OCI-M1 (cell line): ENCODE measurements around the gene EIF3K.
A peak's percentile ranks its signal among the peaks of the same experiment; 100 is the strongest.

Experiments used
- DNase-seq: peaks from one replicate; lab custom pipeline; 2025; lab: John Stamatoyannopoulos, UW

Gene EIF3K

GRCh38 chr19:38684078-38684861 is 65.3 kb downstream of the EIF3K start:
- peak; percentile 71 for DNase-seq

- no peak for DNase-seq
Measured at GRCh38 chr19:38684862-38685665, 66.1 kb downstream of the EIF3K start.

GRCh38 chr19:38685666-38686529 is 66.9 kb downstream of the EIF3K start:
- DNase-seq, result peak; percentile 76

GRCh38 chr19:38686530-38686888 is 67.5 kb downstream of the EIF3K start:
- no peak for DNase-seq
